SH-SY5Y (cell line): ENCODE data around the gene SYT7.

Source experiments
- GATA2 ChIP-seq: IDR thresholded peaks from 2 replicates; pipeline ENCODE4 v1.6.1; 2011; ENCODE audit warnings: mild to moderate bottlenecking, low read depth, low read length
- GATA3 ChIP-seq: IDR thresholded peaks from 2 replicates; pipeline ENCODE4 v1.6.1; 2011; ENCODE audit warnings: low read depth, mild to moderate bottlenecking, low read length, moderate library complexity

Gene SYT7

DNA sequence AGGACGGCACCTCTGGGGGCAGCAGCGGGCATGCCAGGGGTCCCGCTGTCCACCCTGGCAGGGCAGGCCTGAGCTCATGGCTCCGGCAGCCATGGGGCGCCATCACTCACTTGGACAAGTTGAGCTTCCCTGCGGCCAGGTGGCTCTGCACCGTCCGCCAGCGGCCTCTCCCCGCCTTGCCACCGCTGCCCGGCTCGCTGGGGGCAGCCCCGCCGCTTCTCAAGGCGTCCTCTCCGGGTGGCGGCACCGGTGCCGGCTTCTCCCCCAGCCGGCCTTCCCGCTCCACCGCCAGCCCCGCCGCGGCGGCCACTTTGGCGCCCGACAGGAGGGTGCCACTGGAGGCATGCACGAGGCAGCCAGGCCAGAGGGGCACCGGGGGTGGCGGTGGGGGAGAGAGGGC, 35.0 kb downstream of the SYT7 start:
- TF ChIP-seq GATA3 (no peak), GATA2 (no peak)

DNA sequence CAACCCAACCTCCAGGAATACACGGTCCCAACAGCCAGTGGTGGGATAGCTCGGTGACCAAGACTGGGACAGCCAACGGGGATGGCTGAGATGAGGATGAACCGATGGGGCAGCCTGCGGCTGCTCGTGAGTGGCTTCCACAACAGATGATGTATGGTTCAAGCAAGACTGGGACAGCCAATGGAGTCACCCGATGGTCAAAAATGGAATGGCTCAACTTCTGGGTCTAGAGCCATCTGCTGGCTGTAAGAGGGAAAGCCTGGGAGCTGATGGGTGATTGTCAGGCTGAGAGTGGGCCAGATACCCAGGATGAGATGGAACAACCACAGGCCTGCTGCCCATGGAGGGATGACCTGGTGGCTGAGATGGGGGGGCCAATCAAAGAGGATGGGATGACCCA, 35.5 kb downstream of the SYT7 start:
- TF ChIP-seq GATA2 (no peak), GATA3 (no peak)

DNA sequence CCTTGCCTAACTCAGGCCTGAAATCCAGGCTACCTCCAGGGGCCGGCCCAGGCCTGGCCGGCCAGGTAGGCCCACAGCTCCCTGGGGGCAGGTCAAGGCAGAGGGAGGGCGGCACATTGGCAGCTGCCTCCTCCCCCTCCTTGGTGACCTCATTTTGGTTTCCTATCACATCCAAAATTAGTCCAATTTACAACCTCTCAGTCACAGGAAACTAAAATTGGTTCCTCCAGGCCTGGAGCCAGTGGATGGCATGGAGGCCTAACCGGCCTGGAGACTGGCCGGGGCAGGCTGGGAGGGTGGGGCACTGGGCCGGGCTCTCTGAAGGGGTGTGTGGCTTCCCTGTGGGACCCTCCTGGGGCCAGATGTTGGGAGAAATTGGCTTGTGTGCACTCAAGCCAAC, 36.4 kb downstream of the SYT7 start:
- no peak for TF ChIP-seq GATA3
- TF ChIP-seq GATA2 = no peak

GRCh38 chr11:61543606-61544306, 37.1 kb downstream of the SYT7 start:
- no peak for TF ChIP-seq GATA2
- TF ChIP-seq GATA3 = no peak

- no peak for TF ChIP-seq GATA3
- no peak for TF ChIP-seq GATA2
Measured at GRCh38 chr11:61542705-61543104, 38.2 kb downstream of the SYT7 start.

- TF ChIP-seq GATA2 (no peak), GATA3 (no peak)
Measured at GRCh38 chr11:61542024-61542461, 38.8 kb downstream of the SYT7 start.

DNA sequence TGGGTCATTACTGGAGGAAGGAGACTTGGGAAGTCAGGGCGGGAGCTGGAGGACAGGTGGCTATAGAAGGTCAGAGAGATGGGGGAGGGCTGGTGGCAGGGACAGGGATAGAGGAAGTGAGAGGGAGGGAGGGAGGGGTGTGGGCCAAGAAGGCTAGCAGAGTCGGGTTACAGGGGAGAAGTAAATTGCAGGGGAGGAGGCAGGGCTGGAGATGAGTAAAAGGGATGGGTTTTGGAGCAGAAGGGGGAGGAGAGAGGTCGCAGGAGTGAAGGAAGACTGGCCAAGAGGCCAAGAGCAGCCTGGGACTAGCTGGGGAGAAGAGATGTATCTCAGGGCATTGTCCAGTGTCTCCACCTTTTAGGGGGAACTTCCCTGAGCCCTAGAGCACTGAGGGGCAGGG, 39.3 kb downstream of the SYT7 start:
- TF ChIP-seq GATA3 (no peak), GATA2 (no peak)

GRCh38 chr11:61540528-61540927, 40.3 kb downstream of the SYT7 start:
- TF ChIP-seq GATA2 (no peak), GATA3 (no peak)

GRCh38 chr11:61539831-61540357, 41.0 kb downstream of the SYT7 start:
- no peak for TF ChIP-seq GATA3
- TF ChIP-seq GATA2 = no peak

DNA sequence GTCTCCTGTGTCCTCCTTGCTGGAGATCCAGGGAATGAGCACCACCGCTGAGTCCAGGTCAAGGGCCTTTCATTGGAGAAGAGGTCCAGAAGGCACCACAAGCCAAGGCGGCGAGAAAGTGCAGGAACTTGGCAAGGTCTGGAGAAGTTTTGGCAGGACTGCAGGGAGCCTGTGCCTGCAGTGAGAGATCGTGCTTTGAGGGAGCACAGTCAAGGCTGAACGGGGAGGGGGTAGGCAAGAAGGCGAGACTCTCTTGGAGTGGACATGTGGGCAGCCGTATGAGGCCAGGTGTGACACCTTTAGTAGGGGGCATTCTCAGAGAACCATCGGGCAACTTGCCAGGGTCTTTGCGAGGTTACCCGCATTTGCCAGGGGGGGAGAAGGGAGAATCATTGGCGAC, 41.9 kb downstream of the SYT7 start:
- TF ChIP-seq GATA3 (no peak), GATA2 (no peak)

GRCh38 chr11:61538636-61538961, 42.3 kb downstream of the SYT7 start:
- no peak for TF ChIP-seq GATA2
- TF ChIP-seq GATA3 = no peak

DNA sequence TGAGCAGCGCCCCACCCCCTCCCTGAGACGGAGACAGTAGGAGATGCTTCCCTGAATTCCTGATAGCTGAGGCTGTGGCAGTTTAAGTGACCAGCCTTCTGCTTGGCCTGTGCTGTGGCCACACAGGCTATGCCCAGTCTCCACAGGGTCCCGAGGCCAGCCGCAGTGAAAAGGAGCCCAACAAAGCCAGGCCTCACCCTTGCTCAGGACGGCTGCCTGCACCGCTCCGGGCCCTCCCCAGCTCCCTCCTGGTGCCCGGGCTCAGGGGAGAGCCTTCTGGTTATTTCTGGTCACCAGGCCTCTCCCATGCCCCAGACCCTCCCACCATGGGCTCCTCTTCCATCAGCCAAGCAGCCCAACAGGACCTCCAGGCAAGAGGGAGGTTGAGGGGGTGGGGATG, 43.5 kb downstream of the SYT7 start:
- no peak for TF ChIP-seq GATA2
- TF ChIP-seq GATA3 = no peak

DNA sequence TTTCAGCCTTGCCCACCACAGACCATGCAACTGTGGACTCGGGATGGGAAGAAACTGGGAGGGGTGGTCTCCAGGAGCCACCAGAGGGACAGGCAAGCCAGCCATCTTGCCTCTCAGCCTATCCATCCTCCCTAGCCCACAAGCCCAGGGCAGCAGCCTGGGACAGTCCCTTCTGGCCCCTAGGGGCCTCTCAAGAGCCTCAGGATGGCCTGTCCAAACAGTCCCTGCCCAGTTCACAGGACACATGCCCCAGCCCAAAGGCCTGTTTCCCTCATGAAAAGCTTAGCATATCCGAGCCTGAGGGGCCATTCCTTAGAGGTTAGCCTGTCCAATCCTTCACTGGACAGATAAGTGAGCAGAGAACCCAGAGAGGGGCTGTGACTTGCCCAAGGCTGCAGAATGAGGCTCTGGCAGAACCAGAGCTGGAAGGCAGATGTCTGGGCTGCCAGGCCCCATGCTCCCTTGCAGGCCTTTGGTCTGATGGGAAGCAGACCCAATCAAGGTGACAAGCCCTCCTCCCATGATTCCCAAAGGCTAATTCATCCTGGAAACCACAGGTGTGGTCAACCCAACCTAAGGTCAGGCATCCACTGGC, 44.1 kb downstream of the SYT7 start:
- TF ChIP-seq GATA2 (no peak), GATA3 (no peak)

DNA sequence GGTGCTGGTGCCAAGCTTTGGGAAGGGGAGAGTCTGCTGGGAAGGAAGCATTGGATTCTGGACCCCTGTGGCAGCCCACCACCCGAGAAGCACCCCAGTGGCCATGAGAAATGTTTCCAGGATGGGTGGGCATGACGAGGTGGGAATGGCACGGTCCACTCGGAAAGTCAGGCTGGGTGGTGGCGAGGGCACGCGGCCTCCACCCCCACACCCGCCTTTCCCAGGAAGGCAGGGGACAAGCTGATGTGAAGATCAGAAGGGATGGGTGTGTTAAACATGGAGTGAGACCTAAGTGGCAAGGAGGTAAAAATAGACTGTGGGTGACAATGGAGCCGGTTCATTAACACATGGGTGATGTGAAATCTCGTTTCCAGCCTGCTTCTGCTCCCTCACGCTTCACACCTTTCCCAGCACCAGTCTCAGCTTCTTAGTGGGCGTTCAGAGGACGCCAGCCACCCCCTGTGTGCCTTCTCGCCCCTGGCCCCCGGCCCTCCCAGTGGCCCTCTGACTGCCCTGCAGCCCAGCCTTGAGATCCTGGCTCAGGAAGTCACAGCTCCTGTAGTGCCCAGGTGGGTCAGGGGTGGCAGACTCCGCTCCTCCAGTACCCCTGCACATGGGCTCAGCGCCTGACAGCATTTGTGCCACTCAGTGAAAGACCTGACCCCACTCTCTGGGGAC, 44.7 kb downstream of the SYT7 start:
- TF ChIP-seq GATA2 (no peak), GATA3 (no peak)

DNA sequence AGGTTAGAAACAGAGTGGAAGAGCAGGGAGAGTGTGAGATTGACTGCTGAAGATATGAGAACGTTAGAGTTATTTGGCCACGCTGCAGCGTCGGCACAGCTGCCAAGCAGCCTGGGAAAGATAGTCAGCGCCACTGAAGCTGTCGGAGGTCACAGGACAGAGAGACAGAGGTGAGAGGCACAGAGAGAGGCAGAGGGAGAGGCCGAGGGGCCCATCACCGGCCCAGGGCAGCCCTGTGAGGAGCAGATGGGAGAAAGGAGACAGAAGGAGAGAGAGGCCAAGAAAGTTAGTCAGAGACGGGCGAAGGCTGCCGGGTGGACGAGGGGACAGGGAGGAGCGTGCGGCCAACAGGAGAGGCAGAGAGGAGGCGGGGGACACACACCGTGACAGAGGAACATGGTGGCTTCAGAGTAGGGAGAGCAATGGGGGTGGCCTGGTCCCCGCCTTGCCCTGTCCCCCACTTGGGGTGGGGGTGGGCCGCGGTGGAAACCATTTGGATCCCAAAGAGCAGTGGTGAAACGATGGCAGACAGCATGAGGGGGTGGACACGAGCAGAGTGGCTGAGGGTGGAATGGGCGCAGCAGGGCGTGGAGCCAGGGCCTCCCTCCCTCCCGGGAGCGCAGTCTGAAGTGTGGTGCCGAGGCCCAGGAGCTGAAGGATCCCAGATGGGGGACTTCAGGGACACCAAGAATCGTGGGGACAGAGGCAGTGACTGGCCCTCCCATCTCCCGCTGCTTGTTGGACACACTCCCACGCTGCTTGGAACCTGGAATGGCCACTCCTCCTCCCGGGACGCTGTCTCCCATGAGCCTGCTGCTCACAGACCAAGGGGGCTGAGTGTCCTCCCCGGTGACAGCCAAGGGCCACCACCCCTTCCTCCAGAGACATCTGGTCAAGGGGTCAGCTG, 45.7 kb downstream of the SYT7 start:
- no peak for TF ChIP-seq GATA2
